ENCODE measurements around the gene RCC2.

RCC2 gene

GRCh38 chr1:17372955-17373354, 66.5 kb downstream of the RCC2 start:
- DNase-seq (ENCODE audit: low spot score), result no peak

GRCh38 chr1:17371896-17372295, 67.6 kb downstream of the RCC2 start, which contains the start of gene PADI6:
Gene PADI6, plus strand, starts transcription at chr1:17372196. Its CDS starts 50 bp downstream, at chr1:17372246.
- DNase-seq (ENCODE audit: low spot score), result no peak

- no peak for DNase-seq (ENCODE audit: low spot score)
Measured at GRCh38 chr1:17370618-17371017, 68.9 kb downstream of the RCC2 start.

- DNase-seq (ENCODE audit: low spot score), result no peak
Measured at GRCh38 chr1:17369466-17369865, 70.0 kb downstream of the RCC2 start.

- no peak for DNase-seq (ENCODE audit: low spot score)
Measured at GRCh38 chr1:17365293-17365692, 74.2 kb downstream of the RCC2 start.

GRCh38 chr1:17363771-17364170, 75.7 kb downstream of the RCC2 start:
- no peak for DNase-seq (ENCODE audit: low spot score)

GRCh38 chr1:17363351-17363750, 76.1 kb downstream of the RCC2 start:
- DNase-seq (ENCODE audit: low spot score), result no peak

- DNase-seq (ENCODE audit: low spot score), result no peak
Measured at GRCh38 chr1:17361687-17362086, 77.8 kb downstream of the RCC2 start.

GRCh38 chr1:17360272-17360956, 79.1 kb downstream of the RCC2 start:
- DNase-seq (ENCODE audit: low spot score), result no peak

- no peak for DNase-seq (ENCODE audit: low spot score)
Measured at GRCh38 chr1:17359808-17360207, 79.7 kb downstream of the RCC2 start.

- no peak for DNase-seq (ENCODE audit: low spot score)
Measured at GRCh38 chr1:17359031-17359430, 80.4 kb downstream of the RCC2 start.

- DNase-seq (ENCODE audit: low spot score), result no peak
Measured at GRCh38 chr1:17358557-17358956, 80.9 kb downstream of the RCC2 start.
